ENCODE measurements around the gene BOD1L1.

DNA sequence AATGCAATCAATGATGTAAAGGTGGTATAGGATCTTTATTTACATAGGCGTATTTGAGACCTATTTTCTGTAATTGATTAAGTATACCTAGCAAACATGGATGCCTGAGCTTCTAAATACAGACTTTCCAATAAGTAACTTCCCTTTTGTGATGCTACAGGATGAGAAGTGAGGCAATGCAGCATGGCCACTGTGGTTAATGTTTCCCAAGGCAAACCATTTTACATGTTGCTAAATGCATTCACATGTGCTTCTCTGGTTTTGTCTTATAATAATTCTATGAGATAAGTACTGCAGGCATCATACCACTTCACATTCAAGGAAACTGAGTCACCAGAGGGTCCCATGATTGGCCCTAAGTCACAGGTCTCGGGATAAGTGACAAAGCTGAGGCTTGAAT lies 47.5 kb downstream of the BOD1L1 start:
- TF ChIP-seq SIN3A (IDR thresholded peaks at IDR 0.05; ENCODE audit: borderline replicate concordance, insufficient read depth, low read length), result no peak
- no peak for TF ChIP-seq TAF1 (IDR thresholded peaks at IDR 0.05; ENCODE audit: borderline replicate concordance, insufficient read depth, low read length)
- TF ChIP-seq, protein P1, sequence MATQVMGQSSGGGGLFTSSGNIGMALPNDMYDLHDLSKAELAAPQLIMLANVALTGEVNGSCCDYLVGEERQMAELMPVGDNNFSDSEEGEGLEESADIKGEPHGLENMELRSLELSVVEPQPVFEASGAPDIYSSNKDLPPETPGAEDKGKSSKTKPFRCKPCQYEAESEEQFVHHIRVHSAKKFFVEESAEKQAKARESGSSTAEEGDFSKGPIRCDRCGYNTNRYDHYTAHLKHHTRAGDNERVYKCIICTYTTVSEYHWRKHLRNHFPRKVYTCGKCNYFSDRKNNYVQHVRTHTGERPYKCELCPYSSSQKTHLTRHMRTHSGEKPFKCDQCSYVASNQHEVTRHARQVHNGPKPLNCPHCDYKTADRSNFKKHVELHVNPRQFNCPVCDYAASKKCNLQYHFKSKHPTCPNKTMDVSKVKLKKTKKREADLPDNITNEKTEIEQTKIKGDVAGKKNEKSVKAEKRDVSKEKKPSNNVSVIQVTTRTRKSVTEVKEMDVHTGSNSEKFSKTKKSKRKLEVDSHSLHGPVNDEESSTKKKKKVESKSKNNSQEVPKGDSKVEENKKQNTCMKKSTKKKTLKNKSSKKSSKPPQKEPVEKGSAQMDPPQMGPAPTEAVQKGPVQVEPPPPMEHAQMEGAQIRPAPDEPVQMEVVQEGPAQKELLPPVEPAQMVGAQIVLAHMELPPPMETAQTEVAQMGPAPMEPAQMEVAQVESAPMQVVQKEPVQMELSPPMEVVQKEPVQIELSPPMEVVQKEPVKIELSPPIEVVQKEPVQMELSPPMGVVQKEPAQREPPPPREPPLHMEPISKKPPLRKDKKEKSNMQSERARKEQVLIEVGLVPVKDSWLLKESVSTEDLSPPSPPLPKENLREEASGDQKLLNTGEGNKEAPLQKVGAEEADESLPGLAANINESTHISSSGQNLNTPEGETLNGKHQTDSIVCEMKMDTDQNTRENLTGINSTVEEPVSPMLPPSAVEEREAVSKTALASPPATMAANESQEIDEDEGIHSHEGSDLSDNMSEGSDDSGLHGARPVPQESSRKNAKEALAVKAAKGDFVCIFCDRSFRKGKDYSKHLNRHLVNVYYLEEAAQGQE (IDR thresholded peaks at IDR 0.05; ENCODE audit: insufficient read depth in 1 of 2, low read depth in 2 of 2, low read length in 2 of 2), result no peak
